H1 (cell line): ENCODE data around the gene MARCHF10.

Experiments
- CEBPB ChIP-seq: IDR thresholded peaks from 2 replicates; pipeline ENCODE4 v1.6.1; 2012; ENCODE audit warnings: low read depth, low read length
- CREB1 ChIP-seq: IDR thresholded peaks from 2 replicates; pipeline ENCODE4 v1.6.1; 2012; ENCODE audit warnings: inconsistent platforms
- EZH2 ChIP-seq: fragments of 200-600 bp; sonication (generic); IDR thresholded peaks from 2 replicates; pipeline ENCODE4 v1.7.1; 2012; ENCODE audit warnings: low read depth, mild to moderate bottlenecking, moderate library complexity, low read length, inconsistent platforms; ENCODE audit not compliant: severe bottlenecking
- POLR2A ChIP-seq, 2 experiments: IDR thresholded peaks; 1 replicate in 1 of 2; 2 replicates in 1 of 2; pipeline ENCODE4 v1.6.1; 2011; ENCODE audit warnings: low read depth in 2 of 2, low read length in 2 of 2, mild to moderate bottlenecking in 2 of 2; ENCODE audit errors: control extremely low read depth in 1 of 2
- POLR2AphosphoS5 ChIP-seq: IDR thresholded peaks from 2 replicates; pipeline ENCODE4 v1.6.1; 2011; ENCODE audit warnings: low read depth, low read length
- SIN3A ChIP-seq, 2 experiments: IDR thresholded peaks in 1 of 2; conservative IDR thresholded peaks in 1 of 2; 2 replicates each; pipeline ENCODE4 v1.6.1; 2011 to 2012; ENCODE audit warnings: low read length in 2 of 2, improper control_type of control experiment in 1 of 2, low read depth in 1 of 2, mild to moderate bottlenecking in 1 of 2
- SP1 ChIP-seq: IDR thresholded peaks from 2 replicates; pipeline ENCODE4 v1.6.1; 2011; ENCODE audit warnings: low read depth, low read length
- TAF1 ChIP-seq: IDR thresholded peaks from 2 replicates; pipeline ENCODE4 v1.6.1; 2011; ENCODE audit warnings: mild to moderate bottlenecking, low read depth, low read length
- TAF7 ChIP-seq: optimal IDR thresholded peaks from 2 replicates; pipeline ENCODE3; 2011; ENCODE audit warnings: low read depth, mild to moderate bottlenecking, inconsistent platforms, low read length, moderate library complexity, borderline replicate concordance
- TF ChIP-seq, protein P1 (sequence below), 3 experiments: IDR thresholded peaks; 1 replicate in 2 of 3; 2 replicates in 1 of 3; pipeline versions ENCODE4 v1.5.1 to v1.6.1; 2011; ENCODE audit warnings: low read length in 3 of 3, mild to moderate bottlenecking in 3 of 3, inconsistent platforms in 2 of 3, low read depth in 1 of 3, moderate library complexity in 1 of 3; ENCODE audit not compliant: insufficient read depth in 1 of 3; ENCODE audit errors: control extremely low read depth in 1 of 3
- TF ChIP-seq, protein P2 (sequence below): IDR thresholded peaks from 2 replicates; pipeline ENCODE4 v1.6.1; 2012; ENCODE audit warnings: inconsistent platforms
- TF ChIP-seq, protein P3 (sequence below): IDR thresholded peaks from 2 replicates; pipeline ENCODE4 v1.6.1; 2011; ENCODE audit warnings: low read depth, mild to moderate bottlenecking, low read length; ENCODE audit not compliant: insufficient read depth

DNA sequence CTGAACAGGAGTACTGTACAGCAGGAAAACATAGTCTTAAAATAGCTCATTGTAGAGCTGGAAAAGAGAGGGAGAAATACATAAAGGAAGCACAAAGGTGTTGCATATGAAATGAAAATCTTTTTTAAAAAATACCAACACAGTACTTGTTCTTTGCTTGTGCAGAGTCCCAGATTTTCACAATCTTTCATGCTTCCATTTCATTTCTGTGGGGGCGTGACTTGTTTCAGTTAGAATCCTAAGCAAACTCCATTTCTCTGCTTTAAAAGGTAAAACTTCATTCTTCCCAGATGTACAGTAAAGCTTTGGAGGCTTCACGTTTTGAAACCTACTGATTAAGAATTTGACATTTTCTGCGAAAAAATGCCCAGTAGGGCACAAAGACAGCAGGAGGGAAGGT lies 48.5 kb upstream of the MARCHF10 start:
- TF ChIP-seq SP1 = no peak
- no peak for TF ChIP-seq SIN3A (conservative IDR thresholded peaks at IDR 0.05 in 1 of 2, IDR thresholded peaks at IDR 0.05 in 1 of 2; ENCODE audit: low read depth in 1 of 2, low read length in 2 of 2)
- no peak for TF ChIP-seq POLR2AphosphoS5
- TF ChIP-seq, protein P1, sequence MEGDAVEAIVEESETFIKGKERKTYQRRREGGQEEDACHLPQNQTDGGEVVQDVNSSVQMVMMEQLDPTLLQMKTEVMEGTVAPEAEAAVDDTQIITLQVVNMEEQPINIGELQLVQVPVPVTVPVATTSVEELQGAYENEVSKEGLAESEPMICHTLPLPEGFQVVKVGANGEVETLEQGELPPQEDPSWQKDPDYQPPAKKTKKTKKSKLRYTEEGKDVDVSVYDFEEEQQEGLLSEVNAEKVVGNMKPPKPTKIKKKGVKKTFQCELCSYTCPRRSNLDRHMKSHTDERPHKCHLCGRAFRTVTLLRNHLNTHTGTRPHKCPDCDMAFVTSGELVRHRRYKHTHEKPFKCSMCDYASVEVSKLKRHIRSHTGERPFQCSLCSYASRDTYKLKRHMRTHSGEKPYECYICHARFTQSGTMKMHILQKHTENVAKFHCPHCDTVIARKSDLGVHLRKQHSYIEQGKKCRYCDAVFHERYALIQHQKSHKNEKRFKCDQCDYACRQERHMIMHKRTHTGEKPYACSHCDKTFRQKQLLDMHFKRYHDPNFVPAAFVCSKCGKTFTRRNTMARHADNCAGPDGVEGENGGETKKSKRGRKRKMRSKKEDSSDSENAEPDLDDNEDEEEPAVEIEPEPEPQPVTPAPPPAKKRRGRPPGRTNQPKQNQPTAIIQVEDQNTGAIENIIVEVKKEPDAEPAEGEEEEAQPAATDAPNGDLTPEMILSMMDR (IDR thresholded peaks at IDR 0.05; ENCODE audit: control extremely low read depth in 1 of 3, insufficient read depth in 1 of 3, low read depth in 1 of 3, low read length in 3 of 3) = no peak
- TF ChIP-seq, protein P2, sequence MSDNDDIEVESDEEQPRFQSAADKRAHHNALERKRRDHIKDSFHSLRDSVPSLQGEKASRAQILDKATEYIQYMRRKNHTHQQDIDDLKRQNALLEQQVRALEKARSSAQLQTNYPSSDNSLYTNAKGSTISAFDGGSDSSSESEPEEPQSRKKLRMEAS = no peak
- no peak for TF ChIP-seq EZH2
- no peak for TF ChIP-seq POLR2A (IDR thresholded peaks at IDR 0.05; ENCODE audit: control extremely low read depth in 1 of 2, low read depth in 2 of 2, low read length in 2 of 2)
- TF ChIP-seq CEBPB = no peak
- no peak for TF ChIP-seq TAF1
- no peak for TF ChIP-seq TAF7
- TF ChIP-seq, protein P3, sequence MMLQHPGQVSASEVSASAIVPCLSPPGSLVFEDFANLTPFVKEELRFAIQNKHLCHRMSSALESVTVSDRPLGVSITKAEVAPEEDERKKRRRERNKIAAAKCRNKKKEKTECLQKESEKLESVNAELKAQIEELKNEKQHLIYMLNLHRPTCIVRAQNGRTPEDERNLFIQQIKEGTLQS = no peak
- no peak for TF ChIP-seq CREB1
